Lung (tissue), 12 donors: ENCODE results near the gene IDH3G. TPM values are rescaled to one million over a fixed set of nuclear protein-coding genes. Genes with fewer than 3 reads are reported as not detected.

Source experiments
- ATAC-seq: fragments of 200-7000 bp; cut with Tn5 transposase; one replicate; pipeline ENCODE4 v1.9.1; 2020; ENCODE audit warnings: moderate number of reproducible peaks; ENCODE audit not compliant: insufficient read depth, low FRiP score
- DNase-seq, 3 donors: peaks; one replicate each; pipeline ENCODE4 v3.0.0-alpha.2; 2013 to 2017
- H3K27ac ChIP-seq, 2 donors: one replicate each; pipeline ENCODE4 v1.5.1; 2013; ENCODE audit warnings: mild to moderate bottlenecking in 2 of 2, moderate library complexity in 2 of 2, control low read depth in 1 of 2, inconsistent platforms in 1 of 2, low read depth in 1 of 2, low read length in 1 of 2
- H3K27me3 ChIP-seq, 3 donors: one replicate each; pipeline ENCODE4 v1.5.1; 2013; ENCODE audit warnings: low read length in 2 of 3; ENCODE audit not compliant: control insufficient read depth in 3 of 3, insufficient read depth in 3 of 3
- H3K36me3 ChIP-seq, 4 donors: one replicate each; pipeline ENCODE4 v1.5.1; 2013; ENCODE audit warnings: low read length in 4 of 4, mild to moderate bottlenecking in 1 of 4, moderate library complexity in 1 of 4; ENCODE audit not compliant: control insufficient read depth in 4 of 4, insufficient read depth in 4 of 4
- H3K4me1 ChIP-seq, 5 donors: one replicate each; pipeline ENCODE4 v1.5.1; 2013; ENCODE audit warnings: low read length in 5 of 5, mild to moderate bottlenecking in 2 of 5, moderate library complexity in 1 of 5; ENCODE audit not compliant: control insufficient read depth in 5 of 5, insufficient read depth in 5 of 5
- H3K4me3 ChIP-seq: one replicate; pipeline ENCODE4 v1.5.1; 2013; ENCODE audit warnings: mild to moderate bottlenecking, control low read depth, moderate library complexity
- H3K9ac ChIP-seq, 2 donors: one replicate each; pipeline ENCODE4 v1.5.1; 2013; ENCODE audit warnings: low read length in 2 of 2, control low read depth in 1 of 2; ENCODE audit not compliant: insufficient read depth in 1 of 2
- H3K9me3 ChIP-seq, 4 donors: one replicate each; pipeline ENCODE4 v1.5.1; 2013; ENCODE audit warnings: low read length in 3 of 4, mild to moderate bottlenecking in 1 of 4, moderate library complexity in 1 of 4; ENCODE audit not compliant: control insufficient read depth in 4 of 4, insufficient read depth in 3 of 4
- WGBS, 2 donors: extraction: QIAGEN DNeasy Blood & Tissue Kit; methylation state at CpG; one replicate each; pipeline ENCODE4 v1.1.7; 2013; 5-methylcytosine and 5-hydroxymethylcytosine counted together
- polyA plus RNA-seq, 2 donors: library from polyadenylated mRNA; stranded (reverse); fragments of 200-250 nt; gene quantifications; one replicate each; pipeline ENCODE4 v1.2.1, GENCODE V29; 2013
- total RNA-seq, 2 donors: library from RNA; depleted of rRNA in 1 of 2; stranded (reverse); fragments of >200 nt in 1 of 2; gene quantifications; one replicate each; pipeline ENCODE4 v1.2.1, GENCODE V29; 2014 to 2021
- TF ChIP-seq, protein P1 (sequence below): IDR thresholded peaks from 2 replicates; pipeline ENCODE4 v1.5.1; 2012; ENCODE audit warnings: mild to moderate bottlenecking; ENCODE audit errors: control extremely low read depth, extremely low read depth
- donor health status: control.
- donor health status: control.
- donor health status: Bipolar disorder and iron deficiency.
- donor health status: healthy.
- donor health status: DM: yes; HTN: yes; CAD: no.

Gene IDH3G
- total and polyA plus RNA-seq, 4 donors = 30.4 to 65.5 (median 54.7) TPM

DNA sequence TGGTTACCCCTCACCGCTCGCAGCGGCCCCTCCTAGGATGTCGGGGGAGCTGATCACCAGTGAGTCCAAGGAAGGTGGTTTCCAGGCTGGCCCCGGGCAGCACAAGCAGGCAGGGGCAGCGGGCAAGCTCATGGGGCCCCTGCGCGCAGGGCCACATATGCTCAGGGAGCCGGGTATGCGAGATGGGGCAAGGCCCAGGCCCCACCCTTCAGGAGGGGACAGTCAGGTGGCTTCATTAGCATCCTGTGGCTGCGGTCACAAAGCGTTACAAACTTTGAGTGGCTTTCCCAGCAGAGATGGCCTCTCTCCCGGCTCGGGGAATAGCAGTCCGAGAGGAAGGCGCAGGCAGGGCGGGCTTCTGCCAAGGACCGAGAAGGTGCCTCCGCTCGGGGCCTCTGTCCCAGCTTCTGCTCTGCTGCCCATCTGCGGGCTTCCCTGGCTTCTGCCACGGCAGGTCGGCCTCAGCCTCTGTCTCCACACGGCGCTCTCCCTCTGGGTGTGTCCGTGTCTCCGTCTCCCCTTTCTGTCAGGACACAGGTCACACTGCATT, 56.0 kb downstream of the IDH3G start:
- DNase-seq = no peak
- Histone ChIP-seq H3K9me3 (peaks cover 0 to 2% (median 0%) of the 10 kb centered on the region in 4 donors), H3K27me3 (no peaks in the 10 kb centered on the region), H3K36me3 (peaks cover 0 to 9% (median 0%) of the 10 kb centered on the region in 4 donors), H3K9ac (no peak overlapping the region), H3K27ac (no peak overlapping the region), H3K4me3 (no peak overlapping the region), H3K4me1 (no peaks in the 10 kb centered on the region)
- 93% methylated on average over 15 to 27 of the region's 27 CpGs for WGBS, 2 donors
- no peak for ATAC-seq
- TF ChIP-seq, protein P1, sequence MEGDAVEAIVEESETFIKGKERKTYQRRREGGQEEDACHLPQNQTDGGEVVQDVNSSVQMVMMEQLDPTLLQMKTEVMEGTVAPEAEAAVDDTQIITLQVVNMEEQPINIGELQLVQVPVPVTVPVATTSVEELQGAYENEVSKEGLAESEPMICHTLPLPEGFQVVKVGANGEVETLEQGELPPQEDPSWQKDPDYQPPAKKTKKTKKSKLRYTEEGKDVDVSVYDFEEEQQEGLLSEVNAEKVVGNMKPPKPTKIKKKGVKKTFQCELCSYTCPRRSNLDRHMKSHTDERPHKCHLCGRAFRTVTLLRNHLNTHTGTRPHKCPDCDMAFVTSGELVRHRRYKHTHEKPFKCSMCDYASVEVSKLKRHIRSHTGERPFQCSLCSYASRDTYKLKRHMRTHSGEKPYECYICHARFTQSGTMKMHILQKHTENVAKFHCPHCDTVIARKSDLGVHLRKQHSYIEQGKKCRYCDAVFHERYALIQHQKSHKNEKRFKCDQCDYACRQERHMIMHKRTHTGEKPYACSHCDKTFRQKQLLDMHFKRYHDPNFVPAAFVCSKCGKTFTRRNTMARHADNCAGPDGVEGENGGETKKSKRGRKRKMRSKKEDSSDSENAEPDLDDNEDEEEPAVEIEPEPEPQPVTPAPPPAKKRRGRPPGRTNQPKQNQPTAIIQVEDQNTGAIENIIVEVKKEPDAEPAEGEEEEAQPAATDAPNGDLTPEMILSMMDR = no peak

DNA sequence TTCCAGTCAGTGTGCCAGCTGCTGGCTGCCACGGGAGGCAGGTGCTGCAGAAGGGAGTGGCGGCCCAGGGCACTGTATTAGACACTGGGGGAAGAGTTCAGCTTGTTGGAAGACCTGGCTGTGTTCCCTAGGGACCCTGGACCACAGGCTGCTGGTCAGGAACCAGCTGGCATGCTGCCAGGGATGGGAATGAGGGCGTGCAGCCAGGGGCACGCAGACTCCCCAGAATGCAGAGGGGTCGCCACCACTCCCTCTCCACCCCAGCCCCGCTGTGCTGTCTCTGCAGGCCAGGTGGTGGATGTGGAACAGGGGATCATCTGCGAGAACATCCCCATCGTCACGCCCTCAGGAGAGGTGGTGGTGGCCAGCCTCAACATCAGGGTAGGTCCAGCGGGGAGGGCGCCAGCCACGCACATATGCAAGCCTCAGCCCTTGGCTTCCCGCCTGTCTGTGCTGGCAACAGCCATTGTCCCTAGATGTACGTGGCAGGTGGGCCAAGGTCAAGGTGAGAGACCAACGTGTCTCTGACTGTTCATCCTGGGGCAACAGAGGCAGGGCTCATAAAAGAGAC, 57.2 kb downstream of the IDH3G start:
- DNase-seq (no peak), ATAC-seq (no peak)
- Histone ChIP-seq H3K27ac (no peak overlapping the region), H3K4me1 (no peaks in the 10 kb centered on the region), H3K4me3 (no peak overlapping the region), H3K27me3 (no peaks in the 10 kb centered on the region), H3K9ac (no peak overlapping the region), H3K36me3 (peaks cover 0 to 9% (median 0%) of the 10 kb centered on the region in 4 donors), H3K9me3 (peaks cover 0 to 9% (median 2%) of the 10 kb centered on the region in 4 donors)
- WGBS, 2 donors = 83 to 93% methylated on average over 10 to 15 of the region's 15 CpGs
- TF ChIP-seq, protein P1 = no peak

DNA sequence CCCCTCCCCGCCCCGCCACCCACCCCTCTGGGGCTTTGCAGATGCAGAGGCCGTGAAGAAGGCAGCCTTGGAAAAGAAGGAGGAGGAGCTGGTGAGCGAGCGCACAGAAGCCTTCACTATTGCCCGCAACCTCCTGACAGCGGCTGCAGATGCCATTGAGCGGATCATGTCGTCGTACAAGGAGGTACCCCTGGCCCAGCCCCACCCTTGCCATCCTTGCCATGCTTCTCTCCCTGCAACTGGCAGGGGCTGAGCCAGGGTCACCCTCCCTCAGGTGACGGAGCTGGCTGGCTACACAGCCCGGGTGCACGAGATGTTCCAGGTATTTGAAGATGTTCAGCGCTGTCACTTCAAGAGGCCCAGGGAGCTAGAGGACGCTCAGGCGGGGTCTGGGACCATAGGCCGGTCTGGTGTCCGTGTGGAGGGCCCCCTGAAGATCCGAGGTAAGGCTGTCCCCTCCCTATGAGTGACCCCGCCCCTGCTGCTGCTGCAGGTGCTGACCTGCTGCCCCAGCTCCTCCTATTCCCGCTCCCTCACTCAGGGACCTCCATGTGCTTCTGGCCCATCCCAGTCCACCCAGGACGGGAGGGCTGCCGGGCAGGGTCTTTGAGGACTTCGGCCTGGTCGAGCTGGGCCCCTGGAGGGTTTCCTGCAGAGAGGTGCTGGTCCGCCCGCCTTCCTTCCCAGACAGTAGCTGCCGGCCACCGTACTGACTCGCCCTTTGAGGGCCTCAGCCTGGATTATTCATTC, 57.9 kb downstream of the IDH3G start:
- peaks cover 0 to 9% (median 0%) of the 10 kb centered on the region in 4 donors for H3K36me3 ChIP-seq
- no peaks in the 10 kb centered on the region for H3K27me3 ChIP-seq
- no peak overlapping the region for H3K27ac ChIP-seq
- no peak overlapping the region for H3K9ac ChIP-seq
- H3K9me3 ChIP-seq = peaks cover 0 to 12% (median 7%) of the 10 kb centered on the region in 4 donors
- no peaks in the 10 kb centered on the region for H3K4me1 ChIP-seq
- TF ChIP-seq, protein P1 = no peak
- ATAC-seq (no peak), DNase-seq (no peak)
- no peak overlapping the region for H3K4me3 ChIP-seq
- 89 to 95% methylated on average over 18 to 30 of the region's 30 CpGs for WGBS, 2 donors

Other genes with a start within 250 kb of the IDH3G start
- 10 to 100 TPM; 14.2 to 20.2 TPM for gene CCNQ, start 195.2 kb downstream of the IDH3G start, total RNA-seq
- gene CCNQ, start 195.2 kb downstream of the IDH3G start, polyA plus RNA-seq = 10 to 100 TPM; 29.6 to 46.4 TPM
- gene DUSP9, start 147.2 kb downstream of the IDH3G start, total RNA-seq = under 1 TPM; 0.28 to 0.55 TPM
- under 1 TPM; 0.10 to 0.17 TPM for gene DUSP9, start 147.2 kb downstream of the IDH3G start, polyA plus RNA-seq
- gene PNCK, start 120.6 kb downstream of the IDH3G start, total RNA-seq = under 1 TPM; 0.67 to 0.77 TPM
- gene PNCK, start 120.6 kb downstream of the IDH3G start, polyA plus RNA-seq = under 1 TPM; 0.44 to 0.67 TPM
- 10 to 100 TPM in 1 of 2 donors, 1 to 10 TPM in 1; 9.6 to 21.5 TPM for gene SLC6A8, start 106.4 kb downstream of the IDH3G start, total RNA-seq
- gene SLC6A8, start 106.4 kb downstream of the IDH3G start, polyA plus RNA-seq = 10 to 100 TPM in 1 of 2 donors, 1 to 10 TPM in 1; 5.3 to 10.2 TPM
- 100 to 1,000 TPM in 1 of 2 donors, 10 to 100 TPM in 1; 76.8 to 233 TPM for gene BCAP31, start 70.0 kb downstream of the IDH3G start, total RNA-seq
- gene BCAP31, start 70.0 kb downstream of the IDH3G start, polyA plus RNA-seq = 100 to 1,000 TPM; 180 to 283 TPM
- gene ABCD1, start 69.5 kb downstream of the IDH3G start, total RNA-seq = 10 to 100 TPM in 1 of 2 donors, 1 to 10 TPM in 1; 5.7 to 19.7 TPM
- gene ABCD1, start 69.5 kb downstream of the IDH3G start, polyA plus RNA-seq = 10 to 100 TPM in 1 of 2 donors, 1 to 10 TPM in 1; 7.9 to 12.7 TPM
- gene PLXNB3, start 30.1 kb downstream of the IDH3G start, total RNA-seq = 1 to 10 TPM; 1.0 to 2.6 TPM
- gene PLXNB3, start 30.1 kb downstream of the IDH3G start, polyA plus RNA-seq = 1 to 10 TPM; 1.2 to 1.7 TPM
- gene SRPK3, start 13.3 kb downstream of the IDH3G start, total RNA-seq = under 1 TPM; 0.15 to 0.23 TPM
- under 1 TPM; 0.04 to 0.14 TPM for gene SRPK3, start 13.3 kb downstream of the IDH3G start, polyA plus RNA-seq
- gene SSR4, start 293 bp upstream of the IDH3G start, total RNA-seq = 100 to 1,000 TPM in 1 of 2 donors, 10 to 100 TPM in 1; 84.2 to 413 TPM
- gene SSR4, start 293 bp upstream of the IDH3G start, polyA plus RNA-seq = 1,000 to 10,000 TPM in 1 of 2 donors, 100 to 1,000 TPM in 1; 721 to 1,008 TPM
- 1 to 10 TPM; 3.6 to 8.1 TPM for gene PDZD4, start 36.2 kb upstream of the IDH3G start, total RNA-seq
- 1 to 10 TPM; 2.3 to 3.9 TPM for gene PDZD4, start 36.2 kb upstream of the IDH3G start, polyA plus RNA-seq
- under 1 TPM; 0.74 to 0.83 TPM for gene L1CAM, start 91.8 kb upstream of the IDH3G start, total RNA-seq
- under 1 TPM; 0.19 to 0.20 TPM for gene L1CAM, start 91.8 kb upstream of the IDH3G start, polyA plus RNA-seq
- gene AVPR2, start 110.3 kb upstream of the IDH3G start, total RNA-seq = 1 to 10 TPM in 1 of 2 donors, under 1 TPM in 1; 0.98 to 2.5 TPM
- gene AVPR2, start 110.3 kb upstream of the IDH3G start, polyA plus RNA-seq = under 1 TPM; 0.51 to 0.70 TPM
- gene ARHGAP4, start 131.9 kb upstream of the IDH3G start, total RNA-seq = 10 to 100 TPM; 34.2 to 85.4 TPM
- 100 to 1,000 TPM in 1 of 2 donors, 10 to 100 TPM in 1; 75.3 to 114 TPM for gene ARHGAP4, start 131.9 kb upstream of the IDH3G start, polyA plus RNA-seq
- gene NAA10, start 140.7 kb upstream of the IDH3G start, total RNA-seq = 10 to 100 TPM; 33.1 to 92.0 TPM
- 100 to 1,000 TPM; 117 to 146 TPM for gene NAA10, start 140.7 kb upstream of the IDH3G start, polyA plus RNA-seq
- gene RENBP, start 150.3 kb upstream of the IDH3G start, total RNA-seq = 10 to 100 TPM; 16.6 to 53.5 TPM
- 10 to 100 TPM; 70.4 to 90.8 TPM for gene RENBP, start 150.3 kb upstream of the IDH3G start, polyA plus RNA-seq
- gene HCFC1, start 177.4 kb upstream of the IDH3G start, total RNA-seq = 10 to 100 TPM; 25.3 to 59.4 TPM
- 10 to 100 TPM; 10.7 to 22.9 TPM for gene HCFC1, start 177.4 kb upstream of the IDH3G start, polyA plus RNA-seq
- 10 to 100 TPM in 1 of 2 donors, 1 to 10 TPM in 1; 1.8 to 11.4 TPM for gene TMEM187, start 178.4 kb upstream of the IDH3G start, total RNA-seq
- 1 to 10 TPM; 3.1 to 8.6 TPM for gene TMEM187, start 178.4 kb upstream of the IDH3G start, polyA plus RNA-seq
- 100 to 1,000 TPM in 1 of 2 donors, 10 to 100 TPM in 1; 24.6 to 153 TPM for gene IRAK1, start 225.5 kb upstream of the IDH3G start, total RNA-seq
- 100 to 1,000 TPM in 1 of 2 donors, 10 to 100 TPM in 1; 64.5 to 131 TPM for gene IRAK1, start 225.5 kb upstream of the IDH3G start, polyA plus RNA-seq